GM19023 (cell line): ENCODE measurements around the gene SLC39A11.
"Not testable (repeated sequence)": the region's sequence is repeated elsewhere in the genome, so short reads cannot be mapped to it uniquely, and the experiment has no call there.

Experiments
- ATAC-seq: cut with Tn5 transposase; IDR thresholded peaks from one replicate; pipeline ENCODE4 v1.9.1; 2021; ENCODE audit warnings: mild to moderate bottlenecking, moderate library complexity; ENCODE audit not compliant: unreplicated experiment

Gene SLC39A11

DNA sequence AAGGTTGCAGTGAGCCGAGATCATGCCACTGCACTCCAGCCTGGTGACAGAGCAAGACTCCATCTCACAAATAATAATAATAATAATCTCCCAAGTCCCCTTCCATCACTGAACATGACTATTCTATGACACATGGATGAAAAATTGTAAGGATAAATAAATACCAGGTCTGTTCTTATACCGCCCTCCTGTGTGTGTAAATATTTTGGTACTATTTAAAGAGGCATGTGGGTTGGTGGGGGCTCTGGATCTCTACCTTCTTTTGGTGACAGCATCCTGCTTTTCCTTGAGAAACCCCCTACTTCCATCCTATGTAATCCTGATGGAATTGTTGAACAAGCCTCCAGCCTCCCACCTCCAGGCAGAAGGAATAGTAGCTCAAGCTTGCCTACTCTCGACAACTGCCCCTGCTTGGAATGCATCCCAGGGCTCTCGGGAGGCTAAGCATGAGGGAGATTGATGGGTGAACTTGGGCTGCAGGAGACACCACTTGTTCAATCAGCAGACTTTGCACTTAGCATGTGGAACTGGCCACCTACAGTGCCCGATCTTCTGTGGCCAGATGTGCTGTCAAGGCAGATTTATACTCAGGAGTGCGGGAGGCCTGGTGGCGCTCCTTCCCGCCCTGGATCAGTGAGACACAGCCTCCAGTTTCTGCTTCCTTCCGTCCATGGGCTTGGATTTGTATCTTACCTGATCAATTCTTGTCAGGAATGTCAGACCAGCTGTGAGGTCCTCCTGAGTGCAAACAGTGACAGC is 287.4 kb downstream of the SLC39A11 start:
- ATAC-seq = no peak

DNA sequence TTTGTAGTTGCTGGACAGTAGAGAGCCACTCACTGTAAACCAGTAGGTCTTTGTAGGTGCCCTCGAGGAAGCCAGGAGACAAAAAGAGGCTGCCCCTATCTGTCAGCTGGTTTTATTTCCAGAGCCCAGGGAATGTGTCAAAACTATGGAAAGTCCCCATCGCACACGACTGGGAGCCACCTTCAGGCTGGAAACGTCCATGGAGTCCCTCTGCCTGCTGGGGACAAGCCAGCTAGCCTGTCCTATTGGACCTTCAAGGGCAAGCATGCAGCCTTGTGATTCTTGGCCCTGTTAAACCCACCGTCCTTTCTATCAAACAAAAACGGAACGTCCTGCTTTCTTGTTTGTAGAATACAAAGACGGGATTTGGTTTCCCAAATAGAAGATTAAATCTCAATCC is 289.8 kb downstream of the SLC39A11 start:
- ATAC-seq = no peak

DNA sequence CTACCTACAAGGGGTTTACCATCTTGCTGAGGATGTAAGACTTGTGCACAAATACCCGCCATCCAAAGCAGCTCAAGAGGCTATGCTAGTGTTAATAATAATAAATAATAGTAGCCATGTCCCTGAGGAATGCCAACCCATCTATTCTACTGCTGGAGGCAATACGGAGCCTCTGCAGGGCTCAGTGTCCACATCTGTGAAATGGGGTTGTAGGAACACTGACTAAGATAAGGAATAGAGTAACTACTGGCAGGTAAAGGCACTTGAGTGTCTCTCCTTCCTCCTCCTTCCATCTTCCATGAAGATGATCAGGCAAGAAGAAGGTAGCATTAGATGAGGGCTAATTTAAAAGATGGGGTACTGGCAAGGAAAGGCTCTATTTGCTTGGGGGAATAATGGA is 295.3 kb downstream of the SLC39A11 start:
- no peak for ATAC-seq

DNA sequence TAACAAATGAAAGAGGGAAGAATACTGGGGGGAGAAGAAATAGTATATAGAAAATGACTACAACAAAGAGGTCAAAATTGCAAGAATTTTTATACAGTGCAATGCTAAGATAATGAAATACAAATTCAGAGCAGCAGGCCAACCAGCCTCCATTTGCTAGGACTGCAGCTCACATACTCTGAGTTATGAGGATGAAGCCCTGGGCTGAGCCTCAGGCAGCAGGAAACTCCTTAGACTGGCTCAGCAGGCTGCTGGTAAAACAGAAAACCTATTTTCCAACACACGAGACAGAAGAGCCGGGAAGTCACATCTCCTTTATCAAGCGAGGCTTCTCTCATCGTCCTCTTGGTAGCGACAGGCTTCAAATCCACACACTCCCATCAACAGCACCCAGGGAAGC is 296.5 kb downstream of the SLC39A11 start:
- no peak for ATAC-seq

DNA sequence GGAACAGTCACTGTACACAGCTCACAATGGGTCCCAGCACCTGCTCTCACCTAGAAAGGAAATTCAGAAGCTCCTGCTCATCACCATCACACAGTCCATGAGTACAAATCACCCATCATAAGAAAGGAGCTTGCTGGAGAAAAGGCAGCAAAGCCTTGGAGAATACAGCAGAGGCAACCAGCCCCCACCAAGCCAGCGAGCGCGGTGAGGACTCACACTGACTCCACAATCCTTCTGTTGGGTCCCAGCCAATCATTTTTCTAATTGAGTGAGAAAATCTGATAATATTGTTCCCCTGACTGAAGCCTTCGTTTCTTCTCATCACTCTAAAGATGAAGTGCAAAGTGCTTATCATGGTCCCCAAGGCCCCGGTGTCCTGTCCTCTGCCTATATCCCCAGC is 298.3 kb downstream of the SLC39A11 start:
- ATAC-seq = no peak

DNA sequence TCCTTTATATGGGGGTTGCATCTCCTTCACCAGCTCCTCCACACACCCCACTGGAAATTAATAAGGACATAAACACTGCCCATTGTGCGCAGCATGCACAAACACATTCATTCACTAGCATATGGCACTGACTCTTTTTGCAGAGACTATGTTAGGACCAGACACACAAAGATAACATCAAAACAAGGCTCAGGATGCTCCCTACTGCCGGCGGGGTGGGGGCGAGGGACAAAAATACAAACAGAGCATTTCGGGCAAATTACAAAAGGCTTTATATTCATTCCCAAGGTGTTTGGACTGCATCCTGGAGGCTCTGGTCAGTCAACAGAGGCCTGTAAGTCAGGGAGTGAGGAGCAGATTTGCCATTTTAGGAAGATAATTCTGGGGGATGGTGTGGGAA is 299.7 kb downstream of the SLC39A11 start:
- ATAC-seq = no peak

DNA sequence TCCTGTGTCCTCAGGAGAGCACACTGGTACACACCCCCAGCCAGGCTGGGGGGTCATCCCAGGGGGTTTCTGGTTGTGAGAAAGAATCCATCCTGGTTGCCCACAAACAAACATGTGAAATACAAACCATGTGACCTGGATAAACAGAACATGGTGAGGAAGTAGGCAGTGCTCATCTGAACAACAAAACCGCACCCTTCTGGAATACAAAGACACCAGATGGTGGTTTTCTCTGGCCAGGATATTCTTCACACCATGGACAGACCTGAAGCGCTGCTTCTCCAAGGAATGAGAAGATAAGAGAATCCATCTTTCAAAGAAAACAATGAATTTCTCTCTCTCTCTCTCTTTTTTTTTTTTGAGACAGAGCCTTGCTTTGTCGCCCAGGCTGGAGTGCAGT is 302.3 kb downstream of the SLC39A11 start:
- no peak for ATAC-seq

DNA sequence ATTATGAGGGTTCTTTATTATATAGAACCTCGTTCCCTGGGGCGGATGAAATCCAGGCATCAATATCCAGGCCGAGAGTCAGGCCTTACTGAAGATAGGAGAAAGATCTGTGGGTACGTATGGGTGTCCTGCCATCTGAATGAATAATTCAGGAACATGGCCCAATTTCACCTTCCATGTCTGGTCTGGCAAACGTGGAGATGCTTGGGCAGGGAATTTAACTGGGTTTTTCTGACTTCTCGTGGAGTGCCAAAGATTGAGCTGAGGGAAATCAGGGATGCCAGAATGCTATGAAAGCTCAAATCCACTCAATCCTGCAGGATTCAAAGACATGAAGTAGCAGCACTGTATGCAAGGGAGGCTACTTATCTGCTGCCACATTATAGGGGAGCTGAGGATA is 302.8 kb downstream of the SLC39A11 start:
- no peak for ATAC-seq

DNA sequence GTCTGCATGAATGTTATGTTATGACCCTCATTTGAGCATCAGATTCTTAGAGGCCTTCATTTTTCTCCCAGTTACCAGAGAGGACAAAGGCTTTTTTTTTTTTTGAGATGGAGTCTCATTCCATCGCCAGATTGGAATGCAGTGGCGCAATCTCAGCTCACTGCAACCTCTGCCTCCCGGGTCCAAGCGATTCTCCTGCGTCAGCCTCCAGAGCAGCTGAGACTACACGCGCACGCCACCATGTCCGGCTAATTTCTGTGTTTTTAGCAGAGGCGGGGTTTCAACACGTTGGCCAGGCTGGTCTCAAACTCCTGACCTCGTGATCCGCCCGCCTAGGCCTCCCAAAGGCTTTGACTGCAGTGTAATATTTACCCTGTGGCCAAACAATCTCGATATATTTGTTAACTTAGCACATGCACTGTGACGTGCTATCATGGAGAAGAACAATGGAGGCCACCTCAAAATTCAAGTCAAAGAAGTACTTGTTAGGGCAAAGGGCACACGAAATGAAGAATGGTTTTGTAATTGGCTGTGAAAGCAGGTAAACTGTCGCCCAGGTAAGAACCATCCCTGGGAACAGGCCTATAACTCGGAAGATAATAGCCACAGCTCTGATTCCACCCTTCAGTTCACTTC is 303.4 kb downstream of the SLC39A11 start:
- ATAC-seq = no peak

DNA sequence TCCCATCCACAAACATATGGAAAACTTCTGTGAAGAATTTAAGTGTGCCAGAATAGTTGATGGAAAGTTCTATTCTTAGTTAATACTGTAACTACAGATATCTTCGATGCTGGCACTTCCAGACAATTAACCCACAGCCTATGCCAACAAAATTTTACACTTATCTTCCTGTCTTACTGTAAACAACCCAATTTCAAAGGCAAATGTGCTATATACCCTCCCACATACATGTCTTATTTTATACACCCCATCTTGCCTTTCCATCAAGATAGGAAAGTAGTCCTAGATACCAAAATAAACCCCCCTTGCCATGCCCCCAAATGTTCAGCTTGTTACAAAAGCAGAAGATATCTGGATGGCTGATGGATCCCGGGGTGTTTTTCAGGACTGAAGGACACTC is 306.3 kb downstream of the SLC39A11 start:
- no peak for ATAC-seq

DNA sequence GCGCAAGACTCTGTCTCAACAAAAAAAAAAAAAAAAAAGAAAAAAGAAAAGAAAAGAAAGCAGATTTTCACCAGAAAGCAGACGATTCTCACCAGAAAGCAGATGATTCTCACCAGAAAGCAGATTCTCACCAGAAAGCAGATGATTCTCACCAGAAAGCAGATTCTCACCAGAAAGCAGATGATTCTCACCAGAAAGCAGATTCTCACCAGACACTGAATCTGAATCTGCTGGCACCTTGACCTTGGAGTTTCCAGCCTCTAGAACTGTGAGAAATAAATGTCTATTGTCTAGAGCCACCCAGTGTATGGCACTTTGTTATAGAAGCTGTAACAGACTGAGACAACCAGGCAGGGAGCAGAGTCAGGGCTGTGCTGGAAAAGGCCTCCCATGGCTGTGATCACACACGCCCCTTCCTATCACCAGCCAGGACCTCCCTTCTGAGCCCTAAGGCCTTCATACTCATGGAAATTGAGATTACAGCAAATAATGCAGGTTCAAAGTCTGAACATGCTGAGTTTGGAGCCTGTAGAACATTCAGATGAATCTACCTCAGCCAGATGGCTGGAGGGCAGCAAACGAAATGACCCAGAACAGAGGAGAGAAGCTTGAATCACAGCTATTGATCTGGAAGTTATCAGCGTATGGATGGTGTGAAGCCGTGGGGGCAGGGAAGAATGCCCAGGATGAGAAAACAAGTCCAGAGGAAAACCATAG is 309.3 kb downstream of the SLC39A11 start:
- no peak for ATAC-seq

DNA sequence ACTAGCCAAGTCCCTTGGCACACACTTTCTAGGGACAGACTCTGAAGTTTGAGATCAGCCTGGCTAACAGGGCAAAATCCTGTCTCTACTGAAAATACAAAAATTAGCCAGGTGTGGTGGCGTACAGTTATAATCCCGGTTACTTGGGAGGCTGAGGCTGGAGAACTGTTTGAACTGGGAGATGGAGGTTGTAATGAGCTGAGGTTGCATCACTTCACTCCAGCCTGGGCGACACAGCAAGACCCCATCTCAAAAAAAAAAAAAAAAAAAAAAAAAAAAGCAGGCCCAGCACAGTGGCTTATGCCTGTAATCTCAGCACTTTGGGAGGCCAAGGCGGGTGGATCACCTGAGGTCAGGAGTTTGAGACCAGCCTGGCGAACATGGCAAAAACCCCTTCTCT is 310.1 kb downstream of the SLC39A11 start:
- ATAC-seq = not testable (repeated sequence)

DNA sequence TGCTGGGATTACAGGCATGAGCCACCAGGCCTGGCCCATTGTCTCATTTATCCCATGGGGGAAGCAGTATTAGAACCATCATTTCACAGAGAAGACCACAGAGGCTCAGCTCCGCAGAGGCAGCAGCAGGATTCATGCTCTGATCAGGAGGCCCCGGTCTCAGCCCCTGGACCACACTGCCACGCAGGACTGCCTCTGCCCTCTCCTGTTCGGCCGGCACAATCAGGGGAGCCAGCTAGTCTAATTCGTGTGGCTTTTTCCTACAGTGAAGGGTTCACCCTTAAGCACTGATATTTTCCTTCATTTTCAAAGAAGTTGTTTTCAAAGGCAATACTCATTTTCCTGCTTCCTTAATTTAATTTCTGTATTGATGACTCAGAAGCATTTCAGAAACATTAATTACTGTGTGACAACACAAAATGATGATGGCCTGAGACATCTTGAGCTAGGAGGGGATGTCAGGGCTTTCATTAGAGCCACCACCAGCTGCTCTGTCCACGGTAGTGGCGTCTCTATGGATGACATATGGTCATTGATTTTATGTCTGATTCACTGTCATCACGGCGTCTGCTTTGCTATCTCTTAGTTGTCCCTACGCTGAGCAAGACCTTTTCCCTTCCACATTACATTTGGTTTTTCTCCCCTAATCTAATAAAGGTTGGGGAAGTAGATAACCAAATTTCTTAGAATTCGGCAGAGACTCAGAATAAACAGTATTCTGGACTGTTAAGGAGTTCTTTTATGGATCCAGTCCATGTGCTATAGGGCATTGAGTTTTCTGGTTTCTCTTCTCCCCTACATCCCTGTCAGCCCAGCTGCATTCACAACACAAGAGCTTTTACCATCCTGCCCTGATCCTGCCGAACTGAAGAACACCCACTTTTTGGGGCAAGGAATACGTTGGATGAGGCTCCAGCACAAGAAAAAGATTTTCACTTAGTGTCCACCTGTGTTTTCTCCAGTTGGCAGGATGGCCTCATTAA is 314.0 kb downstream of the SLC39A11 start:
- ATAC-seq = no peak

DNA sequence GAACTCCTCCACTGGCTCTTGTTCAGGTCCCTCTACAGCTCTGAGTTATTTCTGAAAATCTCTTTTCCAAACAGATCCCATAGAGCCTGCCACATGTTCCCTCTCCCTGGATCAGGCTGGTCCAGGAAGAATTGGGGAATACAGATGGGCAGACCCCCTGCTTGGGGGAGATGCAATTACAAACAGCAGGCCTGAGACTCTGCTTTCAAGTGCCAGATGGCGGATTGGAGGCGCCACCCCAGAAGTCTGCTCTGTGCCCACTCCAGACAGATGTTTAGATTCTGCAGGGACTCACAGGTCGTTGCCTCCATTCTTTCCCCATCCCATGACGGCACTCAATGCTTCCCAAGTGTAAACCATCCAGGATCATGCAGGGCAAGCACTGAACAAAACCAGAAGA is 316.6 kb downstream of the SLC39A11 start:
- no peak for ATAC-seq

DNA sequence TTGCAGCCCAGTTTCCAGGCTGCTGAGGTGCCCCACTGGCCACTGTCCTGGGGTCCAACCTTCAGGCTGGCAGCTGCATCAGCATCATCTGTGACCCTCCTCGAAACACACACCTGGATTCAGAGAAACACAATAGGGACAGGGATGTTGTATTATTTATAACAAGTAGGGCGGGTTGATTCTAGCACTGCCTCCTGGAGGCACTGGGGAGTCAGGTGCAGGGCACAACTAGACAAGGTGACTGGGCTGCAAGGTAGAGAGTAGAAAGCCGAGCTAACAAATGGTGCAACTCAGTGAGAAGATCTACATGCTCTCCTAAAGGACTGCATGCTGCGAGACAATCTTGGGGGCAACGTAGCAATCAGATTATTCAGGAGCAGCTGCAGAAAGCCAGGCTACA is 317.3 kb downstream of the SLC39A11 start:
- no peak for ATAC-seq

DNA sequence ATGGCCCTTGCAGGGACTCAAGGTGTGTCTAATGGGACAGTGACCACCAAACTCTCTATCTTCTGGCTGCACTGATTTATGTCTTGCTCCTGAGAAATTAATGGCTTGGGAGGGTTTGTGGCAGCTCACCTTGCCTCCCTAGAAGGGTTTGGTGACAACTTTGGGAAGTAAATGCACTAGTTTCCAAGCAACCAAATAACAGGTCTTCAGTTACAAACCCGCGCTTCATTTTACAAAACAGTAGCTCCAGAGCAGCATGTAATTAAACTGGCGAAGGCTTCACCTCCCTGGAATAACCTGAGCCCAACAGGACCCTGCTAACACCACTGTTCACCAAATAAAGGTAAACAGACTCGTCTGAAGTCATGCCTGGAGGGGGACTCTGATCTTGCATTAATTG is 318.3 kb downstream of the SLC39A11 start:
- no peak for ATAC-seq

DNA sequence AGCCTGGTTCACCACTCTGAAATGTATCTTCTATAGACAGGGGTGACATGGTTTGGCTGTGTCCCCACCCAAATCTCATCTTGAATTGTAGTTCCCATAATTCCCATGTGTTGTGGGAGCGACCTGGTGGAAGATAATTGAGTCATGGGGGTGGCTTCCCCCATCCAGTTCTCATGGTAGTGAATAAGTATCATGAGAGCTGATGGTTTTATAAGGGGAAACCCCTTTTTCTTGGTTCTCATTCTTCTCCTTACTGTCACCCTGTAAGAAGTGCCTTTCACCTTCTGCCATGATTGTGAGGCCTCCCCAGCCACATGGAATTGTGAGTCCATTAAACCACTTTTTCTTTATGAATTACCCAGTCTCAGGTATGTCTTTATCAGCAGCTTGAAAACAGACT is 319.3 kb downstream of the SLC39A11 start:
- ATAC-seq = not testable (repeated sequence)

DNA sequence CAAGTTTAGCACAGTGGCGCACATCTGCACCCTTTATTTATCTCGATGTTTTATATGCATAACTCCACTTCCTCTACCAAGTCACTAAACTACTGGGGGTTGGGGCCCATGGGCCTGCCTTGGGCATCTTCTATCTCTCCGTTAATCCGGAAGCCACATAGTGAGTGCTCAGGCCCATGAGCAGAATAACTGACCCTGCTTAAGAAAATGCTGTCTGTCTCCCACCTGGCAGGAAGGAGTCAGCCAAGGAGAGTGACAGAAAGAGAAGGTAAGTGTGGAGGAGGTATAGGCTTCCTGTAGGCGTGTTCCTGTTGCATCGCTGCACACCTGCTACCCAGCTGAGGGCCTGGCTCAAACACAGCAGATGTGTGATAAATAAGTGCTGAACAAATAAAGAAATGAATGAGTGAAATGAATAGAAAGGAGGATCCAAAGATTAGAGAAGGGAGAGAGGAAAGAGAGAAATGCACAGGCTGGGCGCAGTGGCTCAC is 320.1 kb downstream of the SLC39A11 start:
- ATAC-seq = no peak

DNA sequence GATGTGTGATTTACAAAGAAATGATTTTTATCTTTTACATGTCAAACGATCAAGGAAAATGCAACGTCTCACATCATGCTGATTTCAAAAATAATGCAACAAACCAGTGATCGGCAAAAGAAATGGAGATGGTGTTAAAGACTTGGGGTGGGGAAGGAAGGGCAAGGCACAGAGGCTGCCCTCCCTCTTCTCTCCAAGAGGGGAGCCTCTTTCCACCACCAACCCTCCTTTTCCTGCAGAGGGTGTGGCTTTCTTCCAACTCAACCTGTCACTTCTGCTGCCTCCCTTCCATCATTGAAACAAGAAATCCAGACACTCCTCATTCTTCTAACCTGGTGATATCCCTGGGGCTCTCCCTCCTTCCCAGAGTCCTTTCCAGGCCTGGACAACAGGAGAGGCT is 320.8 kb downstream of the SLC39A11 start:
- no peak for ATAC-seq

DNA sequence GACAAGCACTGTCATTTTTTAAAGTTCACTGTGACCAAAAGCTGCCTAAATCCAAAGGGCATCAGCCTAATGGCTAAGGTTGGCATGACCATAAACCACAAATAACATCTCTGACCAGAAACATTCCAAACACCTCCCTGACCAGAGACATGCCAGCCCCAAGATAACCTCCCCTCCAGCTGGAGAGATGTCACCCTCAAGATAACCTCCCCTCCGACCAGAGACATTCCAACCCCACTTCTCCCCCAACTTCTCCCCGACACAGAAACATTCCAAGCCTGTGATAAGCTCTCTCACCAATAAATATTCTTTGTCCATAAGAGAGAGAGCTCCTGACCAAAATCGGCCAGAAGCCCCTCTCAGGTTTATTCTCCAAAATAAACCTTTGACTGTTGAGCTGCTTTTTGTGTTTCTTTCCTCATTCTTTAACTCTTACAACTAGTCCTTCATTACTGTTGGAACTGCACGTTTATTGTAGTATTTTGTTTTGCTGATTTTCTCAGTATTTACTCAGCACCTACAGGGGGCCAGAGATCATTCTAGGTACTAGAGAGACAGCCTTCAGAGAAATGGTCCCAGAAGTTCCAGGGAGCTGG is 325.6 kb downstream of the SLC39A11 start:
- ATAC-seq = no peak
